ENCODE results near the gene GAS2L1. TPM values are rescaled to one million over a fixed set of nuclear protein-coding genes. Genes with fewer than 3 reads are reported as not detected.
A peak's percentile ranks its signal among the peaks of the same experiment; 100 is the strongest.

The GAS2L1 gene
- total RNA-seq, 3 donors from 2014 or later, result 12.2 to 19.3 (median 15.7) TPM

DNA sequence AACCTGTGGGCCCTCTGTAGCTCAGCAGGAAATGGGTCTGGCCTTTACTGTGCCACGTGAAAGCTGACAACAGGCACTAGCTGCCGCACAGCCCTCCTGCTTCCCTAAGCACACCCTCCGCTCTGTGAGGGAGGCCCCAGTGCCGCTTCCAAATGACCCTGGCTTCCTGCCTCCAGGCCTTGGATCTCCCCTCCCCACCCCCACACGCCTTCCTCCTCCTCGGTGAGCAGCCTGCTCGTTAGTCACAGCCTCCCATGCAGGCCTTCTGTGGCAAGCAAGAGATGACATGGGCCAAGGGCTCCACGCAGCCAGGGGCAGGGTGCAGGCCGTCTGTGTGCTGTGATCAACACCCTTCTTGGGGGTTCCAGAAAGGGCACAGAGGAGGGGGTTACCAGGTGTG lies 24.3 kb downstream of the GAS2L1 start:
- DNase-seq (ENCODE audit: low spot score in 2 of 2), result no peak
- H3K36me3 ChIP-seq, result no peaks in the 10 kb centered on the region
- TF ChIP-seq CTCF (IDR thresholded peaks at IDR 0.05) (no peak), POLR2A (IDR thresholded peaks at IDR 0.05) (no peak), POLR2AphosphoS5 (IDR thresholded peaks at IDR 0.05) (no peak)
- peak overlapping the region in 1 of 2 donors; percentile 38 for H3K27ac ChIP-seq
- no peak overlapping the region for H3K4me3 ChIP-seq
- intact Hi-C loops (cut with DNase I; ENCODE audit: low total_unique reads), result no loop called here
- H3K4me1 ChIP-seq, result peaks cover 0 to 9% of the 10 kb centered on the region in 2 donors
- H3K27me3 ChIP-seq, result no peaks in the 10 kb centered on the region
- no peaks in the 10 kb centered on the region for H3K9me3 ChIP-seq

- TF ChIP-seq POLR2AphosphoS5 (IDR thresholded peaks at IDR 0.05) (no peak), CTCF (IDR thresholded peaks at IDR 0.05) (no peak)
- peak overlapping the region in 1 of 2 donors; percentile 38 for H3K27ac ChIP-seq
- no peaks in the 10 kb centered on the region for H3K9me3 ChIP-seq
- no peak overlapping the region for H3K4me3 ChIP-seq
- intact Hi-C loops (cut with DNase I; ENCODE audit: low total_unique reads), result no loop called here
- H3K36me3 ChIP-seq, result no peaks in the 10 kb centered on the region
- peaks cover 0 to 11% of the 10 kb centered on the region in 2 donors for H3K4me1 ChIP-seq
- DNase-seq (ENCODE audit: low spot score in 2 of 2), result no peak
- no peaks in the 10 kb centered on the region for H3K27me3 ChIP-seq
These were observed 24.8 kb downstream of the GAS2L1 start for GRCh38 chr22:29331213-29331612.

GRCh38 chr22:29331658-29332300 lies 25.3 kb downstream of the GAS2L1 start:
- intact Hi-C loops (cut with DNase I; ENCODE audit: low total_unique reads), result no loop called here
- peaks cover 0 to 14% of the 10 kb centered on the region in 2 donors for H3K4me1 ChIP-seq
- DNase-seq (ENCODE audit: low spot score in 2 of 2), result no peak
- no peaks in the 10 kb centered on the region for H3K36me3 ChIP-seq
- TF ChIP-seq POLR2AphosphoS5 (IDR thresholded peaks at IDR 0.05) (no peak), CTCF (IDR thresholded peaks at IDR 0.05) (no peak), POLR2A (IDR thresholded peaks at IDR 0.05) (no peak)
- H3K27ac ChIP-seq, result no peak overlapping the region
- H3K27me3 ChIP-seq, result no peaks in the 10 kb centered on the region
- no peak overlapping the region for H3K4me3 ChIP-seq
- no peaks in the 10 kb centered on the region for H3K9me3 ChIP-seq

GRCh38 chr22:29332886-29333496 lies 26.5 kb downstream of the GAS2L1 start:
- Histone ChIP-seq H3K36me3 (no peaks in the 10 kb centered on the region), H3K9me3 (no peaks in the 10 kb centered on the region), H3K4me3 (no peak overlapping the region), H3K4me1 (peaks cover 0 to 14% of the 10 kb centered on the region in 2 donors), H3K27ac (peak overlapping the region in 1 of 2 donors; percentile 19), H3K27me3 (no peaks in the 10 kb centered on the region)
- intact Hi-C loops (cut with DNase I; ENCODE audit: low total_unique reads), result no loop called here
- TF ChIP-seq POLR2AphosphoS5 (IDR thresholded peaks at IDR 0.05) (no peak), POLR2A (IDR thresholded peaks at IDR 0.05) (no peak), CTCF (IDR thresholded peaks at IDR 0.05) (no peak)
- no peak for DNase-seq (ENCODE audit: low spot score in 2 of 2)

DNA sequence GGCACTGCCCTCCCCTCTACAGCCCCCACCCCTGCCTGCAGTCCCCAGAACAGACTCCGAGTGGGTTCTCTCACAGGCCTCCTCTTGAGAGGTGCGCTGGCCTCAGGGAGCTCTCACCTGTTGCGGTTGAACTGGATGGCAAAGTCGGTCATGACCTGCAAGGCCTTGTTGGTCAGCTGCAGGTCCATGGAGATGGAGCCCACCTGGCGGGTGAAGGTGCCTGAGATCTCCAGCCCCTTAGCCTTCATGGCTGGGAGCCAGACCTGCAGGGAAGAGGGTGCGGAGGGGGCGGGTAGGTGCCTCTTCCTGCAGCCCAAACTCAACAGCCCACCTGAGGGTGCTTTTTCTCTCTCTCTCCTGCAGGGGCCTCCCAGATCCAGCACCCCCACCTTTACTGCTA lies 27.7 kb downstream of the GAS2L1 start:
- Histone ChIP-seq H3K9me3 (no peaks in the 10 kb centered on the region), H3K36me3 (no peaks in the 10 kb centered on the region), H3K4me3 (no peak overlapping the region), H3K27ac (peak overlapping the region in 1 of 2 donors; percentile 94), H3K27me3 (no peaks in the 10 kb centered on the region), H3K4me1 (peaks cover 0 to 14% of the 10 kb centered on the region in 2 donors)
- no peak for TF ChIP-seq POLR2AphosphoS5 (IDR thresholded peaks at IDR 0.05)
- TF ChIP-seq CTCF (IDR thresholded peaks at IDR 0.05), result no peak
- TF ChIP-seq POLR2A (IDR thresholded peaks at IDR 0.05), result no peak
- DNase-seq (ENCODE audit: low spot score in 2 of 2), result no peak
- intact Hi-C loops (cut with DNase I; ENCODE audit: low total_unique reads), result no loop called here
